ENCODE results near the gene AP2B1.

Gene AP2B1

GRCh38 chr17:35641032-35641431 is 53.9 kb downstream of the AP2B1 start:
- DNase-seq = no peak

- no peak for DNase-seq
Observed at GRCh38 chr17:35645923-35646322, 58.8 kb downstream of the AP2B1 start.

- no peak for DNase-seq
Observed at GRCh38 chr17:35651467-35651866, 64.3 kb downstream of the AP2B1 start.

- DNase-seq = no peak
Observed at GRCh38 chr17:35653619-35654361, 66.7 kb downstream of the AP2B1 start.

- DNase-seq = no peak
Observed at GRCh38 chr17:35655303-35655702, 68.2 kb downstream of the AP2B1 start.

- no peak for DNase-seq
Observed at GRCh38 chr17:35660902-35661301, 73.8 kb downstream of the AP2B1 start.

- no peak for DNase-seq
Observed at GRCh38 chr17:35664685-35665084, 77.6 kb downstream of the AP2B1 start.

- no peak for DNase-seq
Observed at GRCh38 chr17:35665662-35666061, 78.5 kb downstream of the AP2B1 start.

GRCh38 chr17:35666070-35666469 is 78.9 kb downstream of the AP2B1 start:
- DNase-seq = no peak

GRCh38 chr17:35666967-35667532 is 79.9 kb downstream of the AP2B1 start:
- DNase-seq = no peak

- DNase-seq = no peak
Observed at GRCh38 chr17:35668802-35669201, 81.7 kb downstream of the AP2B1 start.

- no peak for DNase-seq
Observed at GRCh38 chr17:35674552-35674951, 87.4 kb downstream of the AP2B1 start.

- no peak for DNase-seq
Observed at GRCh38 chr17:35676441-35676840, 89.3 kb downstream of the AP2B1 start.

- no peak for DNase-seq
Observed at GRCh38 chr17:35679007-35679682, 92.0 kb downstream of the AP2B1 start.

- no peak for DNase-seq
Observed at GRCh38 chr17:35683591-35683990, 96.5 kb downstream of the AP2B1 start.

- no peak for DNase-seq
Observed at GRCh38 chr17:35684055-35684802, 97.1 kb downstream of the AP2B1 start.

GRCh38 chr17:35692512-35693210 is 105.5 kb downstream of the AP2B1 start:
- DNase-seq = no peak

GRCh38 chr17:35693662-35694061 is 106.5 kb downstream of the AP2B1 start:
- DNase-seq = no peak

- no peak for DNase-seq
Observed at GRCh38 chr17:35694906-35695305, 107.8 kb downstream of the AP2B1 start.

- no peak for DNase-seq
Observed at GRCh38 chr17:35695613-35696012, 108.5 kb downstream of the AP2B1 start.

- DNase-seq = no peak
Observed at GRCh38 chr17:35698800-35699199, 111.7 kb downstream of the AP2B1 start.

- DNase-seq = no peak
Observed at GRCh38 chr17:35700150-35700549, 113.0 kb downstream of the AP2B1 start.

- no peak for DNase-seq
Observed at GRCh38 chr17:35701491-35701890, 114.4 kb downstream of the AP2B1 start.
